Posterior cingulate gyrus (tissue), 11 donors: ENCODE measurements around the gene TMIGD2.
A peak's percentile ranks its signal among the peaks of the same experiment; 100 is the strongest.

Source experiments
- DNase-seq, 10 donors: peaks; one replicate each; pipeline versions ENCODE4 v3.0.0 to v3.0.0-alpha.2; 2020 to 2021; ENCODE audit warnings: mixed read lengths in 3 of 10
- intact Hi-C: fragments of 100-400 bp; cut with DNase I; formaldehyde crosslinking; loops from one replicate; pipeline ENCODE4 v1.15.1; 2023

TMIGD2 gene

DNA sequence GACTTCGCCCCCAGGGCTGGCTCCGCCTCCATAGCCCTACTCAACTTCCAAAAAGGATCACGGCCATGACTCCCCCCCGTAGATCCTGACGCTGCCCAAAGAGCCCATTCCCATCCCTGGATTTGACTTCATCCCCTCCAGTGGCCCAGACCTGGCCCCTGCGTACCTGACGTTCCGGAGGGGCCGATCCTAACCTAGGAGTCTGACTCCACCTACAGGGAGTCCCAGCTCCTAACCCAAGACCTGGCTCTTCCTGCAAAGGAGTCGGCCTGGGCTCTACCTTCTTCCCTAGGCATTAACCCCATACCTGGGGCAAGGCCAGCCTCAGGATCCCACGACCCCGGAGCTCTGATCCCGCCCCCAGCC is 25.7 kb upstream of the TMIGD2 start:
- intact Hi-C loops, result loop anchor here (2.0 to 10.0 kb wide), 2 partner anchors 15 to 63 kb away; partner anchors contain the start of gene MPND
- no peak for DNase-seq

DNA sequence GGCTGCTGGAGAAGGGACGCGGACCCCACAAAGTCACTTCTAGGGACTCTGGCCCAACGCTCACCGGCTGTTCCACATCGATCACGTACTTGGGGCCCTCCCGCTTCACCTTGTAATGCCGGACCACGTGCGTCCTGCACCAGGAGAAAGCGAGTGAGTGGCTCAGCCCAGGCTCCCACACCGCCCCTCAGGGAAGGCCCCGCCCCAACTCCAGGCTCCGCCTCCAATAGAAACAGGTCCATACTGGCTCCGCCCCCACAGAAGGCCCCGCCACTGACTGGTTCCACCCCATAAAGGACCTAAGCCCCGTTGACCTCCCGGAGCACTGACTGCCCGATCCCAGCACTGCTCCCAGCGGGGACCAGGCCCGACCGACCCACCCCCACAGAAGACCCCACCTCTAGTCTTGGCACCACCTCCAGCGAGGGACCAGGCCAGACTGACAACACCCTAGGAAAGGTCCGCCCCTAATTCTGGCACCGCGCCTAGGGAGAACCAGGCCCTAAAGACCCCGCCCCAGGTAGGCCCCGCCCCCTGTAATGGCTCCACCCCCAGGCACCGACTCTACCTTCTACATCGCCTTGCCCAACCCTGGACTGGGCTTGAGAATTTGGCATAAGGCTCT is 25.2 kb upstream of the TMIGD2 start:
- peak; percentile 39 to 96 (median 68) for DNase-seq
- intact Hi-C loops, result loop anchor here (10.0 kb wide), 1 partner anchor 63 kb away; no protein-coding TSS in a partner anchor

DNA sequence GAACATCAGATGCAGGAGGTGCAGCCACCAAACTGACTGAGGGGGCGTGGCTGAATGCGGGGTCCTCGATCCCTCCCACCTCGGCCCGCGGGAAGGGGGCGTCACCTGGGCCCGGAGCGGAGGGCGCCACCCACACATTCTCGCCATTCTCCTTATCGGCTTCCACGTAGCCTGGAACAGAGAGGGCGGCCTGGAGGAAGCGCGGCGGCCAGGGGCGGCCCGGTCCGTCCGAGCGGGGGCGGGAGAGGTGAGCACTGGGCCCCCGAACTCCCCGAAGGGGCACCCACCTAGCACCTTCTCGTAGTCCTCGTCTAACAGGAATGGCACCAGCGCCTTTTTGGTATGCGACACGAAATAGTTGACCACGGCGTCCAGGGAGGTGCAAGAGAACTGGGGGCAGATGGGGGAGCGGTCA is 24.7 kb upstream of the TMIGD2 start:
- intact Hi-C loops, result loop anchor here (10.0 kb wide), 1 partner anchor 62 kb away; no protein-coding TSS in a partner anchor

DNA sequence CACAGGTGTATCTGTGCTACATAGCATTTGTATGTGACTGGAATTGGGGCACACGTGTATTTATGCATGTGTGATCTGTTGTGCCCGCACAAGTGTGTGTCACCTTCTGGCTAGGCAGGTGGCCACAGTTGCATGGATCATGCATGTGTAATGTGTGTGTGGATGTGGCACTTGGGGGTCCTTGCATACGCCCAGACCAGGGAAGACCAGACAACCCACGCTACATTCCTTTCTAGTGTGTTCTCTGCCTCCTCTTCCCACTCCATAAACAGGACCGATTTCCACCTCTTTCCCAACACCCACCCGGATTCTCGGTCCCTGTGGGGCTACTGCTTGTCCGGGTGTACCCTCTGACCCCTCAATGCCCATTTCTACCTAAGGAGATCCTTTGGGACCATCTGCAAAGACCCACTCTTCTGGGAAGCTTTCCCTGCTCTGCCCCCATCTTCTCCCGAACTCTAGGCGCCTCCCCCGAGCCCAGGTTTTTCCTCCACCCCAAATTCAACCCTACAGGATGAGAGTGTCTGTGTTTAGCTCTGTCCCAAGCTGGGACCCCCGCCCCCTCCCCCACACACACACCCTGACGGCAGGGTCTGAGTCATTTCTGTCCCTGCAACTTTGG is 24.1 kb upstream of the TMIGD2 start:
- DNase-seq, result peak in 2 of 10 donors; percentile 40 to 56
- intact Hi-C loops, result loop anchor here (10.0 kb wide), 1 partner anchor 62 kb away; no protein-coding TSS in a partner anchor

More for the DNA sequence above, 24.7 kb upstream of the TMIGD2 start:
- peak in 2 of 10 donors; percentile 42 to 55 for DNase-seq

DNA sequence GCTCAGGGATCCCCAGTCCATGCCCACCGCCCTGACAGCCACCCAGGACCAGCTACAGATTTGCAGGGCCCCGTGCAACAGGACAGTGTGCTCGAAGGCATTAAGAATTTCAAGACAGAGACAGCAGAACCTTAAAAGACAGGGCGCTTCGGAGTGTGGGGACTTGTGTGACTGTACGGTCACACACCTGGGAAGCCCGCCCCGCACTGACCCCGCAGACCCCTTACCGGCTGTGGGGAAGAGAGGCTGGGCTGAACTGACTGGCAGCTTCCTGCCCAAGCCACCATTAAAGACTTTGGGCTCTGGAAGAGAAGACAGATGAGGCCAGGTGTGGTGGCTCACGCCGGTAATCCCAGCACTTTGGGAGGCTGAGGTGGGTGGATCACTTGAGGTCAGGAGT is 22.0 kb upstream of the TMIGD2 start:
- DNase-seq, result no peak
- intact Hi-C loops, result loop anchor here (10.0 kb wide), 1 partner anchor 59 kb away; no protein-coding TSS in a partner anchor

DNA sequence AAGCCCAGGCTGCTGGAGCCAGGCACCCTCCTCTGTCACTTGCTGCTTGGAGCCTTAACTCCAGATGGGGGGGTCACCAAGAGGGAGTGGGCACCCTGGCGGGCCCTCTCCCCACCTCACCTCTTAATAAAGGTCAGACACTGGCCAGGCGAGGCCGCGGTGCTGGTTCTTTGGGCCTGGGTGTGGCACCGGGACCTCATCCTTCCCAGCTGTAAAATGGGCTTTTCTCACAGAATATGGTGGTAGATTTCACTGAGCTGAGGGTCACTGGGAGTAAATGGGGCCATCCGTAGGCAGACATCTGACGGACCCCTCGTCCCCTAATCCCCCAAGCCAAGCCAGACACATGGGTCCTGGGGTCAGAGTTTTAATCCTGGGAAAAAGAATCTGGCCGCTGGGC is 21.5 kb upstream of the TMIGD2 start:
- DNase-seq, result peak in 1 of 10 donors; percentile 43
- intact Hi-C loops, result loop anchor here (10.0 kb wide), 1 partner anchor 59 kb away; no protein-coding TSS in a partner anchor

DNA sequence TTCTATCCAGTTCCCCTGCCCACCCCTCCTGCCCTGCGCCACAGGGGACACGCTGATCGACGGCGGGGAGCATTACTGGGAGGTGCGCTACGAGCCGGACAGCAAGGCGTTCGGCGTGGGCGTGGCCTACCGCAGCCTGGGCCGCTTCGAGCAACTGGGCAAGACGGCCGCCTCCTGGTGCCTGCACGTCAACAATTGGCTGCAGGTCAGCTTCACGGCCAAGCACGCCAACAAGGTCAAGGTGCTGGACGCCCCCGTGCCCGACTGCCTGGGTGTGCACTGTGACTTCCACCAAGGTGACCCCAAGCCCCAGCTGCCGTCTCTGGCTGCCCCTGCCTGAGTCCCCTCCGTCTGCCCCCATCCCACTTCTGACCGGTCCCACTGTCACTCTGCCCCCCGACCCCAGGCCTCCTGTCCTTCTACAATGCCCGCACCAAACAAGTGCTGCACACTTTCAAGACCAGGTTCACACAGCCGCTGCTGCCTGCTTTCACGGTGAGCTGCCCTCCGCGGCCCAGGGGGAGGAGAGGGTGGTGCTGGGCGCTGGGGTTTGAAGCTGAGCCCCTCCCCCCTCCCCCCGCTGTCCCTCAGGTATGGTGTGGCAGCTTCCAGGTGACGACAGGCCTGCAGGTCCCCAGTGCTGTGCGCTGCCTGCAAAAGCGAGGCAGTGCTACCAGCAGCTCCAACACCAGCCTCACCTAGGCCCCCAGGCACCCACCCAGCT is 20.9 kb upstream of the TMIGD2 start:
- peak in 1 of 10 donors; percentile 68 for DNase-seq
- intact Hi-C loops, result loop anchor here (10.0 kb wide), 1 partner anchor 58 kb away; no protein-coding TSS in a partner anchor

DNA sequence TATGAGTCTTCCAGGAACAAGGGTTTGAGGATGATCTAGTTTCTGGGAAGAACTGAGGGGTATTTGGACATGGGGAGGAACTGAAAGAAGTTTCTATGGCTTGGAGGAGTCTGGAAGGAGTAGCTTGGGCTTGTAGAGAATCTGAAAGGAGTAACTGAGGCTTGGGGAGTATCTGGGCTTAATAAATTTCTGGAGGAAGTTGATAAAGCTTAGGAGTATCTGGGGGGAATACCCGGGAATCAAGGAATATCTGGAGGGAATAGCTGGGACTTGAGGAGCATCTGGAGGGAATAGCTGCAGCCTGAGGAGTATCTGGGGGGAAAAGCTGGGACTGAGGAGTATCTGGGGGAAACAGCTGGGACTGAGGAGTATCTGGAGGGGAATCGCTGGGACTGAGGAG is 18.2 kb upstream of the TMIGD2 start:
- intact Hi-C loops, result loop anchor here (10.0 kb wide), 1 partner anchor 56 kb away; no protein-coding TSS in a partner anchor
- no peak for DNase-seq

DNA sequence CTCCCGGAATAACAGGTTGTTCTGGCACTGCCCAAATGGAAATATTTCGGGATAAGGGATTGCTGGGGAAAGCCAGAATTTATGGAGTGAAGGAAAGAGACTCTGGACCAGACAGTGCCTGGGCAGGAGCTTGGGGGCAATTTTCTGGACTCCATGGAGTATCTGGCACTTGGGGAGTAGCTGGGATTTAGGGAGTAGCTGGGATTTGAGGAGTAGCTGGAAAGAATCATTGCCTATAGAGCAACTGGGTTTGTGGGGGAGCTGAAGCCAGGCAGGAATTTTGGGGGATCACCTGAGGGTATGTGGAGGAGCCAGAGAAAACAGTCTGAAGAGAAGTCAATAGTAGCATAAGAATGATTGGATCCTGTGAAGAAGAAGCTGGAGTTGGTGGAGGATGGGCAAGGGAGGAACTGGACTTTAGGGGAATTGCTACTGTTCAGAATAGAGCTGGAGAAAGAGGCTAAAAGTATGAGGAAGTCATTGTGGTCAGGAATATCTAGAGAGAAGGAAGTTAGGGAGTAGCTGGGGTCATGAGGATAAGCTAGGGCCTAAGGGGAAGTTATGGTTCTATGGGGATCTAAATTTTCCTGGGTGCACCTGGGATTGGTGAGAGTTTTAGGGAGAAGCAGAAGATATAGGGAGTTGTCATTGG is 17.0 kb upstream of the TMIGD2 start:
- intact Hi-C loops, result no loop called here
- no peak for DNase-seq

DNA sequence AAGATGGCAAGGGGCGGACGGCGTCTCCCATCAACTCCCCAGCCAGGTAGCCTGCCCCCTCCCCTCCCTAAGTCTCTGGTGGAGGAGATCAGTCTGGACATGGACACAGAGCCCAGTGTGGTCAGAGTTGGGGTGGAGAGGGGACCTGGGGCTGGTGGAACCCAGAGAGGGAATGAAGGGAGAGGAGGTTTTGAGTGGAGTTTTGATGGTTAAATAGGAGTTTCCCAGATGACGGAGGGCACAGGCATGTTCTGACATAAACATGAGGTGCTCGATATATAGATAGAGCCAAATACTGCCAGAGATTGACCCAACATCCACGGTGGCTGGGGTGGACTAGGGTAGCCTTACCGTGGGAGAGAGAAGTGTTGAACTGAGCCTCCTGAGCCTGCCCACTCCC is 16.3 kb upstream of the TMIGD2 start:
- intact Hi-C loops, result no loop called here
- no peak for DNase-seq

DNA sequence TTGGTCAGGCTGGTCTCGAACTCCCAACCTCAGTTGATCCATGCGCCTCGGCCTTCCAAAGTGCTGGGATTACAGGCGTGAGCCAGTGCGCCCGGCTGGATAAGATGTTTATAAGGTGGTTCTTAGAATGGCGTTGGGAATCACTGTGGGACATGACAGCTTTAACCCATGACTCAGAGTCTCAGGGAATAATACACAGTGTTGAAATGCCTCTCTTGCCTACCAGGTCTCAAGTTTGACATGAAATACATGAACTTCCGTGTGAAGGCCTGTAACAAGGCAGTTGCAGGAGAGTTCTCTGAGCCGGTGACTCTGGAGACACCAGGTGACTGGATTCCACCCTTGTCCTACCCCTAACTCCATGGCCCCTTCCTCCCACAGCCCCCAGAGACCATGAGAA is 14.8 kb upstream of the TMIGD2 start:
- DNase-seq, result no peak
- intact Hi-C loops, result no loop called here

DNA sequence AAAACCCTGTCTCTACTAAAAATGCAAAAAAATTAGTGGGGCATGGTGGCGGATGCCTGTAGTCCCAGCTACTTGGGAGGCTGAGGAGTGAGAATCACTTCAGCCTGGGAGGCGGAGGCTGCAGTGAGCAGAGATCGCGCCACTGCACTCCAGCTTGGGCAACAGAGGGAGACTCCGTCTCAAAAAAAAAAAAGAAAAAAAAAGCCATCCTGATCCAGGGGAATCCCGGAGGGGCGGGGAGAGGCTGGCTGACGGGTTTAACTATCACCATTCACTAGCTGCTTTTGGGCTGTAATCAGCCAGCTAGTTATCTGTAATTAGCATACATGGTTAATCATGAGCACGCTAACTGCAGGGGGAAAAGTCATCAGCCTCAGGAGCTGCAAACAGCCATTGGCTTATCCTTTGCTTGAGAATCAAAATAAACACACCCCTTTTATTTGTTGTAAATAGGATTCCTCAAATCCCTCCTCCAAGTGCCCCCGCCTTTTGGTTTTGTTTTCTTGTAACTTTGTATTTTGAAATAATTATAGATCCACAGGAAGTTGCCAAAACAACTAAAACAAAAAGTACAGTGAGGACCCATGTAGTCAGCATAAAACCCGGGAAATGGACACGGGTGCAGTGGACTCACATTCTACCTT is 11.8 kb upstream of the TMIGD2 start:
- intact Hi-C loops, result no loop called here
- no peak for DNase-seq

DNA sequence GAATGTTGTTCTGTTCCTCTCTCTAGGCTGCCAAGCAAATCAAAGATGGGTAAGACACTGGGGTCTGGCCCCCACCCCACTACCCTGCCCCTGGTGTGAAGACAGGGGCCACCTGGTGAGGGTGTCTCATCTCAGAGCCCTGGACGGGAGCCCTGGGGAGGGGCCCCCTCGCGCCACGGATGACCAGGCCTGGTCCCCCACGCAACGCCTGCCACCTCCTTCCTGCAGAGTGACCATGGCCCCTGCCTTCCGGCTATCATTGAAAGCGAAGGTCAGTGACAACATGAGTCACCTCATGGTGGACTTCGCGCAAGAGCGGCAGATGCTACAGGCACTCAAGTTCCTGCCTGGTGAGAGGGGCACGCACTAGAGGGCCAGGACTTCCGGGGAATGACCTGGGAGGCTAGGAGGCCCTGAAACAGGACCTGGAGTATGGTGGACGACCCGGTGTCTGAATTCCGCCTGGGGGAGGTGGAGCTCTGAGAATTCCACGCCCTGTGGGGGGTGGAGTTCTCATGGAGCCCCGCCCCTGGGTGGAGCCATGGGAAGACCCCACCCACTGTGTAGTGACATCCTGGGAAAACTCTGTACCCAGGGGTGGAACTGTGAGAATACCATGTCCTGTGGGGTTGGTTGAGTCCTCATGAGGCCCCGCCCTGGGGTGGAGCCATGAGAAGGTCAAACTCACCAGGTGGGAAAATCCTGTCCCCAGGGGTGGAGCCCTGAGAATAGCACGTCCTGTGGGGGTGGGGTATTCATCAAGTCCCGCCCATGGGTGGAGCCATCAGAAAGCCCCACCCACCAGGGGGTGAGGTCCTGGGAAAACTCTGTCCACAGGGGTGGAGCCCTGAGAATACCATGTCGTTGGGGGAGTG is 8.3 kb upstream of the TMIGD2 start:
- DNase-seq, result no peak
- intact Hi-C loops, result no loop called here

DNA sequence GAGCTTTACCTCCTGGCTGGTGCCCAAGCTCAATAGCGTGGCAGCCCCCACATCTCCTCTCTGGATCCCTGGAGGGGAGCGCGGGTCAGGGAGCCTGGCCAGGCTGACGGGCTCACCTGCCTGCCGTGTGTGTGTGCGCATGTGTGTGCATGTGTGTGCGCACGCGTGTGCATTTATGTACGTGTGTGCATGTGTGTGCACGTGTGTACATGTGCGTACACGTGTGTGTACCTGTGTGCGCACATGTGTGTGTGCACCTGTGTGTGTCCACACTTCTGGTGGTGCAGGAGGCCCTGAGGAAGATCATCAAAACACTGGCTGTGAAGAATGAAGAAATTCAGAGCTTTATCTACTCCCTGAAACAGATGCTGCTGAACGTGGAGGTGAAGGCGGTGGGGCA is 3.5 kb upstream of the TMIGD2 start:
- DNase-seq, result no peak
- intact Hi-C loops, result no loop called here

DNA sequence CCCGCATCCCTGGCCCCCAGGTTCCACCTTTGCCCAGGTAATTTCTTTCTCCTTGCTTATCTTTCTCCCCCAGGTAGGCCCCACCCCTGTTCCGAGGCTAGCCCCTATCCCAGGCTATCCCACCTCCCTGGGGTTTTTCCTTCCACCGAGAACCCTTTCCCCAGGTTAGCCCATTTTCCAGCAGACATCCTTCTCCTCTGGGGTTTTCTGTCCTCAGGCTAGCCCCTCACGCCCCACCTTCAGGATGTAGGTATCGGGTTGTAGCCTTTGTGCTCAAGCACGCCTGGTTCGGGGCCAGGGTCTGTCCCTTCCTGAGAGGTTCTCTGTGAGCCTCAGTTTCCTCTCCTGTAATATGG is 3.0 kb upstream of the TMIGD2 start:
- no peak for DNase-seq
- intact Hi-C loops, result no loop called here

DNA sequence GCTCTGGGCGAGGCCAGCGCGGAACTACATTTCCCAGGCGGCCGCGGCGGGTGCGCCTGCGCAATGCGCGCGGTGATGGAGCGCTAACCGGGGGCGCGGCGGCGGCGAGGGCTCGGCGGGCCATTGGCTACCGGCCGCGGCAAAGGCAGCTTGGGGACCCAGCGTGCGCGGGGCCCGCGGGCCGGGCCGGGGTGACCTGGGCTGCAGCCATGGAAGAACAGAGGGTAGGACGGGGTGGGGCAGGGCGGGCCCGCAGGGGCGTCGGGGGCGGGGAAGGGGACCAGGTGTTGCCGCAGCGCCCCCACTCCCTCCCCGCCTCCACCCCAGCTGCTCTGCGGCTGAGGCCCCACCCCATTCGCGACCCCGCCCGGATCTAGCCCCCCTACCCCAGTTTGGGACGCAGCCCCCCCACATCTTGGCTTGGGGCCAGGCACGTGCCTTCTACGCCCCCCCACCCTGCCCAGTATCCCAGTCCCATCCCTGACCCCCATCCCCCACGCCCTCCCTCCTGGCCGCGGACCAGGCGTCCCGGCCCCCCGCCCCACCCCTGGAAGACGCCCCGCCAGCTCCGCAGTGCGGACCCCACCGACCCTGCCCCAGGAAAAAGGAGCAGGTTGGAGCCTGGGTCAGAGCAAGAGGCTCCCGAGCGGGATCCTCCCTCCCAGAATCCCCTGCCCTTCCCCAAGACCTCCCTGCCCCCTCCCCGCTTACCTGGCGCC is 2.5 kb upstream of the TMIGD2 start, which contains the start of gene FSD1:
Gene FSD1, plus strand, starts transcription at position 61 of the 719 bp plus-strand sequence. Its CDS starts 149 bp downstream, at position 210.
- peak in 9 of 10 donors; percentile 40 to 95 (median 62) for DNase-seq
- intact Hi-C loops, result no loop called here

DNA sequence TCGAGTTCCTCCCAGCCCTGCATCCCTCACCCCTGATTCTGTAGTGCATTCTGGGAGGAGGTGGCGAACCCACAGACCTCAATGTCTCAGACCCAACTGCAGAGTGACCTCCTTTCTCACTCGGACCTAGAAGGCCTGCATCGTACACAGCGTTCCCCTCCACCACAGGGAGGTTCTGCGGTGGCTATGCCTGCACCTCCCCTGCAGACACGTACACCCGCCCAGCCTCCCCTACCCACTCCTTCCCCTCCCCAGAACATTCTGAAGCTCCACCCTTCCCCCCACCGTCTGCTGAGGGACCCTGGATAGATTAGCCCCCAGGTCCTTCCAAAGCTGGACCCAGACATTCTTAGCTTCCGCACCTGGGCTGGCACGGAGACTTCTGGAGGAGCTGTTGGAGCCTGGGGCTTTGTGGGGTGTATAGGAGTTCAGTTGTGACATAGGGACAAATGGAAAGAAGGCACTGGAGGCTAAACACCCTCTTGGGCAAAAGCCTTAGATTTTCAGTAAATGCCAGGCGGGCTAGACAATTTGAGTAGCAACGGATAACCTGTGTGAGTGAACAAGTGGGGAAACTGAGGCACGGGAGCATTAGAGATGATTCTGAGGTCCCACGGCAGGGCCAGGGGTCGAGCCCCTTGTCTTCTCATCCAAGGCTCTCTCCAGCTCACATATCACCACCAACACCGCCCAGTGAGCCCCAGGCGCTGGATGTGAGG is 1.8 kb upstream of the TMIGD2 start:
- intact Hi-C loops, result no loop called here
- DNase-seq, result no peak
